B cell (primary cell): ENCODE measurements around the gene E2F2. TPM values are rescaled to one million over a fixed set of nuclear protein-coding genes. Genes with fewer than 3 reads are reported as not detected.
A peak's percentile ranks its signal among the peaks of the same experiment; 100 is the strongest.

Experiments
- ATAC-seq: fragments of 200-7000 bp; cut with Tn5 transposase; one replicate; pipeline ENCODE4 v1.10.0; 2021; ENCODE audit warnings: low read depth, mild to moderate bottlenecking, moderate number of reproducible peaks, moderate library complexity
- CTCF ChIA-PET: fragments of 350-600 bp; sonication (Branson Sonifier 250); formaldehyde crosslinking; loops from one replicate; lab custom pipeline; 2021; ENCODE audit warnings: antibody characterized with exemption, inconsistent platforms; lab: Charles Lee
- POLR2A ChIA-PET: fragments of 350-600 bp; sonication (Branson Sonifier 250); formaldehyde crosslinking; loops from one replicate; lab custom pipeline; 2021; ENCODE audit warnings: antibody characterized with exemption; lab: Charles Lee
- DNase-seq: peaks from one replicate; pipeline ENCODE4 v3.0.0; 2013
- H2AFZ ChIP-seq: 2 replicates; pipeline ENCODE4 v1.6.1; 2012; ENCODE audit warnings: mild to moderate bottlenecking, low read depth, low read length; ENCODE audit not compliant: insufficient read depth, poor library complexity, severe bottlenecking
- H3K27ac ChIP-seq, 2 donors: 1 replicate in 1 of 2; 2 replicates in 1 of 2; pipeline ENCODE4 v1.5.1; 2012 to 2013; ENCODE audit warnings: low read length in 2 of 2, mild to moderate bottlenecking in 2 of 2, moderate library complexity in 1 of 2
- H3K27me3 ChIP-seq, 4 experiments: fragments of 200-600 bp in 1 of 4; sonication (generic) in 1 of 4; replicated peaks in 1 of 4; 1 replicate in 2 of 4; 2 replicates in 2 of 4; pipeline versions ENCODE4 v1.6.1 to v1.7.0; 2013 to 2016; ENCODE audit warnings: low read length in 3 of 4, mild to moderate bottlenecking in 2 of 4, mixed read lengths in 1 of 4, moderate library complexity in 1 of 4; ENCODE audit not compliant: insufficient read depth in 4 of 4, control insufficient read depth in 3 of 4; ENCODE audit errors: control extremely low read depth in 1 of 4
- H3K36me3 ChIP-seq, 2 experiments: replicated peaks in 1 of 2; 1 replicate in 1 of 2; 2 replicates in 1 of 2; pipeline versions ENCODE4 v1.6.1 to v1.7.1; 2013; ENCODE audit warnings: low read length in 1 of 2; ENCODE audit not compliant: insufficient read depth in 2 of 2, control insufficient read depth in 1 of 2; ENCODE audit errors: control extremely low read depth in 1 of 2, extremely low read depth in 1 of 2
- H3K4me1 ChIP-seq, 2 donors: fragments of 200-600 bp in 1 of 2; sonication (generic) in 1 of 2; 1 replicate in 1 of 2; 2 replicates in 1 of 2; pipeline versions ENCODE4 v1.5.1 to v1.6.1; 2013 to 2017; ENCODE audit warnings: low read length in 2 of 2; ENCODE audit not compliant: control insufficient read depth in 2 of 2, insufficient read depth in 2 of 2
- H3K4me2 ChIP-seq: replicated peaks from 2 replicates; pipeline ENCODE3; 2012; ENCODE audit warnings: mild to moderate bottlenecking, low read depth, low read length; ENCODE audit not compliant: poor library complexity, severe bottlenecking
- H3K4me3 ChIP-seq, 5 experiments: fragments of 200-600 bp in 1 of 5; sonication (generic) in 1 of 5; 1 replicate in 3 of 5; 2 replicates in 2 of 5; pipeline versions ENCODE4 v1.5.1 to v1.7.0; 2011 to 2016; ENCODE audit warnings: low read length in 4 of 5, mild to moderate bottlenecking in 4 of 5, low read depth in 2 of 5, control low read depth in 1 of 5, moderate library complexity in 1 of 5; ENCODE audit not compliant: insufficient read depth in 1 of 5; ENCODE audit errors: control extremely low read depth in 1 of 5, extremely low read depth in 1 of 5
- H3K79me2 ChIP-seq: fragments of 200-600 bp; sonication (generic); one replicate; pipeline ENCODE4 v1.6.0; 2016; ENCODE audit warnings: low read length; ENCODE audit not compliant: control insufficient read depth, insufficient read depth
- H3K9ac ChIP-seq: fragments of 200-600 bp; sonication (generic); 2 replicates; pipeline ENCODE4 v1.6.1; 2017; ENCODE audit warnings: mild to moderate bottlenecking, low read length, moderate library complexity
- H3K9me3 ChIP-seq, 3 donors: one replicate each; pipeline versions ENCODE4 v1.6.1 to v1.7.1; 2013; ENCODE audit warnings: low read length in 2 of 3; ENCODE audit not compliant: control insufficient read depth in 2 of 3, insufficient read depth in 1 of 3; ENCODE audit errors: control extremely low read depth in 1 of 3
- H4K20me1 ChIP-seq: 2 replicates; pipeline ENCODE4 v1.6.0; 2012; ENCODE audit warnings: mild to moderate bottlenecking, low read length; ENCODE audit not compliant: insufficient read depth, control insufficient read depth, poor library complexity, severe bottlenecking
- H3K27ac Mint-ChIP-seq: one replicate; pipeline ENCODE4 v1.8.0; 2021; ENCODE audit warnings: mixed read lengths
- H3K27me3 Mint-ChIP-seq: one replicate; pipeline ENCODE4 v1.8.0; 2021; ENCODE audit warnings: mixed read lengths
- H3K4me1 Mint-ChIP-seq: one replicate; pipeline ENCODE4 v1.8.0; 2021; ENCODE audit warnings: mixed read lengths
- H3K4me3 Mint-ChIP-seq: one replicate; pipeline ENCODE4 v1.8.0; 2021; ENCODE audit warnings: mixed read lengths
- H3K9me3 Mint-ChIP-seq: one replicate; pipeline ENCODE4 v1.8.0; 2022; ENCODE audit warnings: mixed read lengths; ENCODE audit not compliant: insufficient read depth
- CTCF ChIP-seq: fragments of 200-600 bp; IDR thresholded peaks from one replicate; pipeline ENCODE4 v1.8.0; 2022; ENCODE audit warnings: antibody characterized with exemption, mild to moderate bottlenecking
- EZH2 ChIP-seq: IDR thresholded peaks from 2 replicates; pipeline ENCODE4 v1.6.1; 2012; ENCODE audit warnings: borderline replicate concordance, low read depth, mild to moderate bottlenecking, moderate library complexity, low read length; ENCODE audit not compliant: insufficient read depth, poor library complexity, severe bottlenecking
- WGBS: methylation state at CpG from one replicate; pipeline ENCODE4 v1.1.5; 2013; ENCODE audit warnings: missing lambda C conversion rate; ENCODE audit not compliant: insufficient coverage; 5-methylcytosine and 5-hydroxymethylcytosine counted together
- intact Hi-C: fragments of 100-400 bp; cut with micrococcal nuclease; formaldehyde crosslinking; loops from one replicate; pipeline ENCODE4 v1.10.0; 2022
- polyA plus RNA-seq: library from polyadenylated mRNA; depleted of rRNA; stranded (reverse); fragments of >200 nt; gene quantifications from 2 replicates; pipeline ENCODE4 v1.2.3, GENCODE V29; 2012
- total RNA-seq, 2 donors: library from RNA; stranded (reverse); fragments of 120-200 nt in 1 of 2; gene quantifications; 1 replicate in 1 of 2; 2 replicates in 1 of 2; pipeline versions ENCODE4 v1.2.3 to v1.2.4, GENCODE V29; 2013 to 2022

E2F2 gene
- total and polyA plus RNA-seq, 2 donors (not counting 1 experiment from before 2014, with no cell fraction given), result 2.4 to 3.2 TPM

- H3K27me3 ChIP-seq, result no peaks in the 10 kb centered on the region
- ChIA-PET CTCF (interaction anchor here (0.8 to 41.7 kb wide), 11 partner anchors 10 to 76 kb away, joined by 3 to 1420 read pairs (median 20); no protein-coding TSS in a partner anchor), POLR2A (interaction anchor here (0.8 to 9.5 kb wide), 12 partner anchors 9 to 80 kb away, joined by 4 to 165 read pairs (median 17); no protein-coding TSS in a partner anchor)
- peak overlapping the region; percentile 97 for H3K9ac ChIP-seq
- no peak for DNase-seq
- no peaks in the 10 kb centered on the region for H3K27me3 Mint-ChIP-seq
- peak overlapping the region; percentile 87 to 100 (median 95) for H3K4me3 ChIP-seq
- H3K4me1 Mint-ChIP-seq, result peaks cover 73% of the 10 kb centered on the region
- peaks cover 36% of the 10 kb centered on the region for H3K79me2 ChIP-seq
- peaks cover 23% of the 10 kb centered on the region for H4K20me1 ChIP-seq
- peaks cover 0 to 19% of the 10 kb centered on the region in 2 experiments for H3K36me3 ChIP-seq
- TF ChIP-seq EZH2, result no peak
- no peak for TF ChIP-seq CTCF
- H3K9me3 Mint-ChIP-seq, result no peaks in the 10 kb centered on the region
- no peaks in the 10 kb centered on the region for H3K9me3 ChIP-seq
- no CpG with 5 or more reads among the region's 8 CpGs for WGBS
- H3K27ac Mint-ChIP-seq, result peak overlapping the region; percentile 98
- H3K27ac ChIP-seq, result peak overlapping the region; percentile 79 to 91
- H2AFZ ChIP-seq, result no peak overlapping the region
- H3K4me2 ChIP-seq, result peak overlapping the region; percentile 98
- H3K4me1 ChIP-seq, result peaks cover 63 to 76% of the 10 kb centered on the region in 2 donors
- peak overlapping the region; percentile 93 for H3K4me3 Mint-ChIP-seq
- intact Hi-C loops, result loop anchor here (5.0 to 10.0 kb wide), 2 partner anchors 167 to 355 kb away; partner anchors contain the start of gene CNR2
- no peak for ATAC-seq
Measured at GRCh38 chr1:23557471-23558124, 26.6 kb upstream of the E2F2 start.
